H9 (cell line): ENCODE data around the gene PLBD1. TPM values are rescaled to one million over a fixed set of nuclear protein-coding genes. Genes with fewer than 3 reads are reported as not detected.

ENCODE experiments used
- DNase-seq: peaks from one replicate; pipeline ENCODE4 v3.0.0-alpha.2; 2017
- H2AFZ ChIP-seq: one replicate; pipeline ENCODE4 v1.6.1; 2013; ENCODE audit warnings: mild to moderate bottlenecking, low read length, control low read depth, moderate library complexity
- H2AK5ac ChIP-seq: 2 replicates; pipeline ENCODE4 v1.6.1; 2013; ENCODE audit warnings: low read length, control low read depth, mixed read lengths; ENCODE audit not compliant: insufficient read length
- H2BK120ac ChIP-seq: one replicate; pipeline ENCODE4 v1.6.1; 2013; ENCODE audit warnings: low read depth, mild to moderate bottlenecking, low read length, control low read depth, inconsistent platforms; ENCODE audit not compliant: poor library complexity, severe bottlenecking
- H2BK12ac ChIP-seq: 2 replicates; pipeline ENCODE4 v1.6.1; 2013; ENCODE audit warnings: low read length, control low read depth, mixed read lengths, low read depth; ENCODE audit not compliant: insufficient read length
- H2BK15ac ChIP-seq: 2 replicates; pipeline ENCODE4 v1.6.1; 2013; ENCODE audit warnings: low read depth, low read length, control low read depth
- H2BK20ac ChIP-seq: one replicate; pipeline ENCODE4 v1.6.1; 2013; ENCODE audit warnings: low read depth, mild to moderate bottlenecking, low read length, control low read depth, inconsistent platforms; ENCODE audit not compliant: poor library complexity, severe bottlenecking
- H2BK5ac ChIP-seq: 2 replicates; pipeline ENCODE4 v1.6.1; 2013; ENCODE audit warnings: low read length, control low read depth, mixed read lengths; ENCODE audit not compliant: insufficient read length
- H3K14ac ChIP-seq: 2 replicates; pipeline ENCODE4 v1.6.1; 2013; ENCODE audit warnings: low read length, control low read depth; ENCODE audit not compliant: insufficient read depth
- H3K18ac ChIP-seq: 2 replicates; pipeline ENCODE4 v1.6.1; 2013; ENCODE audit warnings: low read depth, mild to moderate bottlenecking, mixed read lengths, low read length, control low read depth; ENCODE audit not compliant: insufficient read length
- H3K23ac ChIP-seq: 2 replicates; pipeline ENCODE4 v1.6.1; 2013; ENCODE audit warnings: low read length, control low read depth, mixed read lengths, low read depth; ENCODE audit not compliant: insufficient read length
- H3K23me2 ChIP-seq: 2 replicates; pipeline ENCODE4 v1.6.1; 2013; ENCODE audit warnings: low read depth, mild to moderate bottlenecking, mixed read lengths, low read length, control low read depth; ENCODE audit not compliant: insufficient read length, poor library complexity, severe bottlenecking
- H3K27ac ChIP-seq: 2 replicates; pipeline ENCODE4 v1.5.1; 2013; ENCODE audit warnings: low read length, control low read depth, mixed read lengths, low read depth; ENCODE audit not compliant: insufficient read length
- H3K27me3 ChIP-seq: 2 replicates; pipeline ENCODE4 v1.6.1; 2013; ENCODE audit warnings: low read length, control low read depth, inconsistent platforms; ENCODE audit not compliant: insufficient read depth
- H3K4ac ChIP-seq: 2 replicates; pipeline ENCODE4 v1.6.1; 2013; ENCODE audit warnings: low read depth, mild to moderate bottlenecking, control low read depth, inconsistent platforms, low read length, moderate library complexity
- H3K4me1 ChIP-seq: 2 replicates; pipeline ENCODE4 v1.6.1; 2013; ENCODE audit warnings: low read length, control low read depth, inconsistent platforms; ENCODE audit not compliant: insufficient read depth
- H3K4me2 ChIP-seq: 2 replicates; pipeline ENCODE4 v1.6.1; 2013; ENCODE audit warnings: low read length, control low read depth, mixed read lengths; ENCODE audit not compliant: insufficient read length, insufficient read depth
- H3K56ac ChIP-seq: 2 replicates; pipeline ENCODE4 v1.6.1; 2013; ENCODE audit warnings: low read depth, mild to moderate bottlenecking, mixed read lengths, low read length, control low read depth; ENCODE audit not compliant: insufficient read length
- H3K79me1 ChIP-seq: 2 replicates; pipeline ENCODE4 v1.6.1; 2013; ENCODE audit warnings: low read depth, mild to moderate bottlenecking, moderate library complexity, low read length, control low read depth, inconsistent platforms; ENCODE audit not compliant: insufficient read depth, poor library complexity, severe bottlenecking
- H3K79me2 ChIP-seq: 2 replicates; pipeline ENCODE4 v1.6.1; 2013; ENCODE audit warnings: low read length, control low read depth, inconsistent platforms; ENCODE audit not compliant: insufficient read depth
- H3K9ac ChIP-seq: 2 replicates; pipeline ENCODE4 v1.6.1; 2013; ENCODE audit warnings: low read length, control low read depth, mixed read lengths; ENCODE audit not compliant: insufficient read length; ENCODE audit errors: extremely low read depth
- H3K9me3 ChIP-seq: one replicate; pipeline ENCODE4 v1.6.1; 2013; ENCODE audit warnings: low read depth, low read length, inconsistent platforms; ENCODE audit not compliant: control insufficient read depth
- H3T11ph ChIP-seq: one replicate; pipeline ENCODE4 v1.6.1; 2013; ENCODE audit warnings: mild to moderate bottlenecking, low read length, control low read depth, inconsistent platforms
- H4K20me1 ChIP-seq: one replicate; pipeline ENCODE4 v1.6.1; 2013; ENCODE audit not compliant: control insufficient read depth, insufficient read length, insufficient read depth
- H4K5ac ChIP-seq: 2 replicates; pipeline ENCODE4 v1.6.1; 2013; ENCODE audit warnings: low read depth, mild to moderate bottlenecking, mixed read lengths, low read length, control low read depth; ENCODE audit not compliant: insufficient read length
- H4K8ac ChIP-seq: replicated peaks from 2 replicates; pipeline ENCODE4 v1.6.1; 2013; ENCODE audit warnings: low read length, control low read depth, mixed read lengths, low read depth; ENCODE audit not compliant: insufficient read length
- H4K91ac ChIP-seq: 2 replicates; pipeline ENCODE4 v1.6.1; 2013; ENCODE audit warnings: low read depth, mild to moderate bottlenecking, moderate library complexity, mixed read lengths, low read length, control low read depth; ENCODE audit not compliant: insufficient read length
- H3K27ac Mint-ChIP-seq, 3 experiments: 2 replicates in 2 of 3; 3 replicates in 1 of 3; pipeline ENCODE4 v1.8.0; 2020 to 2021; ENCODE audit warnings: mixed read lengths in 3 of 3, mild to moderate bottlenecking in 1 of 3, moderate library complexity in 1 of 3
- H3K27me3 Mint-ChIP-seq: 2 replicates; pipeline ENCODE4 v1.8.0; 2021; ENCODE audit warnings: low read depth, mild to moderate bottlenecking, moderate library complexity, mixed read lengths
- H3K36me3 Mint-ChIP-seq, 3 experiments: 2 replicates in 2 of 3; 3 replicates in 1 of 3; pipeline ENCODE4 v1.8.0; 2020 to 2021; ENCODE audit warnings: low read depth in 3 of 3, mixed read lengths in 3 of 3; ENCODE audit not compliant: insufficient read depth in 1 of 3
- H3K4me1 Mint-ChIP-seq, 2 experiments: 2 replicates each; pipeline ENCODE4 v1.8.0; 2020; ENCODE audit warnings: mixed read lengths in 2 of 2
- H3K4me3 Mint-ChIP-seq, 2 experiments: 2 replicates in 1 of 2; 3 replicates in 1 of 2; pipeline ENCODE4 v1.8.0; 2020 to 2021; ENCODE audit warnings: mild to moderate bottlenecking in 2 of 2, mixed read lengths in 2 of 2, moderate library complexity in 1 of 2
- H3K9me3 Mint-ChIP-seq, 2 experiments: 2 replicates in 1 of 2; 3 replicates in 1 of 2; pipeline ENCODE4 v1.8.0; 2020; ENCODE audit warnings: mild to moderate bottlenecking in 2 of 2, mixed read lengths in 2 of 2, moderate library complexity in 1 of 2
- WGBS: extraction: QIAGEN DNeasy Blood & Tissue Kit; methylation state at CpG from one replicate; pipeline ENCODE4 v1.1.7; 2013; ENCODE audit warnings: missing lambda C conversion rate, low lambda C conversion rate, mixed read lengths; ENCODE audit not compliant: insufficient read length; ENCODE audit errors: extremely low coverage; 5-methylcytosine and 5-hydroxymethylcytosine counted together
- total RNA-seq: library from RNA; stranded (reverse); gene quantifications from 2 replicates; pipeline ENCODE4 v1.2.1, GENCODE V29; 2021
- TF ChIP-seq, protein P1 (sequence below): fragments of 200-600 bp; sonication (generic); conservative IDR thresholded peaks from 3 replicates; pipeline ENCODE4 v1.8.0; 2021; ENCODE audit warnings: antibody characterized with exemption, mild to moderate bottlenecking

The PLBD1 gene
- total RNA-seq, 1 experiment from 2014 or later = 15.5 TPM

DNA sequence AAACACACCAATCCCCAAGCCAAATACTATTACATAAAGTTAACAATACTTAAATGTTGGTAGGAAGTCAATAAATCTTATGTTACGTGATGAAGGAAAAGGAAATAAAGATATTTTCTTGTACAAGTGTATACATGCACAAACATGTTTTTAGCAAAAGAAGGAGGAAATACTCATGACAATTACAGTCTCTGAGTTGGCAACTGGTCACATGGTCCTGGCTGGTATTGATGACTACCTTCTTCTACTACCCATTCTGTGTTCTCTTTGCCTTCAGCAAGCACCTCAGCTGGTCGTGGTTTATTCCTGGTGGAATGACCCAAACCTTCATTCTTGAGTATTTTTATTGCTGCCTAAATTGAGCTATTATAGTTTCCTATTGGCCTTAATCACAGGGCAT is 84.8 kb downstream of the PLBD1 start:
- Histone ChIP-seq H3K79me1 (no peaks in the 10 kb centered on the region), H4K5ac (no peak overlapping the region), H2BK20ac (no peak overlapping the region), H3K4me1 (no peaks in the 10 kb centered on the region), H2AK5ac (no peak overlapping the region), H3K9ac (no peak overlapping the region), H3K14ac (no peak overlapping the region), H2BK12ac (no peak overlapping the region), H4K91ac (no peak overlapping the region), H3K79me2 (no peaks in the 10 kb centered on the region), H3K9me3 (no peaks in the 10 kb centered on the region), H3K27me3 (no peaks in the 10 kb centered on the region), H3K56ac (no peak overlapping the region), H3T11ph (no peak overlapping the region), H3K4ac (no peak overlapping the region), H3K18ac (no peak overlapping the region), H3K23ac (no peak overlapping the region), H2BK5ac (no peak overlapping the region), H3K4me2 (no peak overlapping the region), H3K27ac (no peak overlapping the region), H2AFZ (no peak overlapping the region), H3K23me2 (no peaks in the 10 kb centered on the region), H2BK15ac (no peak overlapping the region), H2BK120ac (no peak overlapping the region), H4K8ac (no peak overlapping the region), H4K20me1 (no peaks in the 10 kb centered on the region)
- no peak overlapping the region for H3K27ac Mint-ChIP-seq
- no peaks in the 10 kb centered on the region for H3K27me3 Mint-ChIP-seq
- H3K9me3 Mint-ChIP-seq = no peaks in the 10 kb centered on the region
- TF ChIP-seq, protein P1, sequence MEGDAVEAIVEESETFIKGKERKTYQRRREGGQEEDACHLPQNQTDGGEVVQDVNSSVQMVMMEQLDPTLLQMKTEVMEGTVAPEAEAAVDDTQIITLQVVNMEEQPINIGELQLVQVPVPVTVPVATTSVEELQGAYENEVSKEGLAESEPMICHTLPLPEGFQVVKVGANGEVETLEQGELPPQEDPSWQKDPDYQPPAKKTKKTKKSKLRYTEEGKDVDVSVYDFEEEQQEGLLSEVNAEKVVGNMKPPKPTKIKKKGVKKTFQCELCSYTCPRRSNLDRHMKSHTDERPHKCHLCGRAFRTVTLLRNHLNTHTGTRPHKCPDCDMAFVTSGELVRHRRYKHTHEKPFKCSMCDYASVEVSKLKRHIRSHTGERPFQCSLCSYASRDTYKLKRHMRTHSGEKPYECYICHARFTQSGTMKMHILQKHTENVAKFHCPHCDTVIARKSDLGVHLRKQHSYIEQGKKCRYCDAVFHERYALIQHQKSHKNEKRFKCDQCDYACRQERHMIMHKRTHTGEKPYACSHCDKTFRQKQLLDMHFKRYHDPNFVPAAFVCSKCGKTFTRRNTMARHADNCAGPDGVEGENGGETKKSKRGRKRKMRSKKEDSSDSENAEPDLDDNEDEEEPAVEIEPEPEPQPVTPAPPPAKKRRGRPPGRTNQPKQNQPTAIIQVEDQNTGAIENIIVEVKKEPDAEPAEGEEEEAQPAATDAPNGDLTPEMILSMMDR = no peak
- peaks cover 55 to 92% (median 85%) of the 10 kb centered on the region in 3 experiments for H3K36me3 Mint-ChIP-seq
- no peaks in the 10 kb centered on the region for H3K4me1 Mint-ChIP-seq
- WGBS = no CpG with 5 or more reads among the region's 2 CpGs
- no peak overlapping the region for H3K4me3 Mint-ChIP-seq
- DNase-seq = no peak
